Dedifferentiated amniotic fluid mesenchymal stem cell (primary cell): Measurements from ENCODE around the gene ANKUB1.
"Not testable (repeated sequence)": the region's sequence is repeated elsewhere in the genome, so short reads cannot be mapped to it uniquely, and the experiment has no call there.

Experiments
- DNase-seq: peaks from one replicate; pipeline ENCODE4 v3.0.0-alpha.2; 2016; ENCODE audit errors: extremely low spot score

Gene ANKUB1, protein sequence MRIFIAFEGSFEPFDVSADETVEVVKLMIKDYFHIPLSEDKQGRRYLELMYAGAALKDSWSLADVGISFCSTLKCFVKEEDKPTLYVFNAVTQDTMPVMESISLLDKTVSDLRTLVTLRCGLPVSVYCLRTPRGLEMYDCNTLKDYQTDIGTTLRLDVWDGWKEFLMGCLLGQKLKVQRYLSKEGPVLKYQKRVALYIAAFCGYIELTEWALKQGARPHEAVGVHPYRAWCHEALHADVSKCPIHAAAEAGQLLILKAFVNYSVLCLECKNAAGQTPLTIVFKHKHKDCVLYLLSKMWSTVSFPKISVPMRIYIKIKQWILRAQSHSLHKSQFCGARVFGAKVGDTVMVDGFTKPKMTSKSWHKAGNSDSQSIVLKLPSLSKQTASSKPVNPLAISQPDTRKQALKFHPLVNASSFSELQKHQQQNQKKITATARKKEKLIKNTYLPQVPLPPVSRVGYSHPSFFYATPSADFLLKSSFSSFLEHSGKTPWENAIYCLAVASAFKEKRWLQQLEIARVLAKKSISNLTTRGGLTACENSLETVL

GRCh38 chr3:149792452-149793270, at the start of gene ANKUB1:
Gene ANKUB1, minus strand, starts transcription at chr3:149792554. Its CDS starts 188 bp downstream, at chr3:149792366.
- no peak for DNase-seq

DNA sequence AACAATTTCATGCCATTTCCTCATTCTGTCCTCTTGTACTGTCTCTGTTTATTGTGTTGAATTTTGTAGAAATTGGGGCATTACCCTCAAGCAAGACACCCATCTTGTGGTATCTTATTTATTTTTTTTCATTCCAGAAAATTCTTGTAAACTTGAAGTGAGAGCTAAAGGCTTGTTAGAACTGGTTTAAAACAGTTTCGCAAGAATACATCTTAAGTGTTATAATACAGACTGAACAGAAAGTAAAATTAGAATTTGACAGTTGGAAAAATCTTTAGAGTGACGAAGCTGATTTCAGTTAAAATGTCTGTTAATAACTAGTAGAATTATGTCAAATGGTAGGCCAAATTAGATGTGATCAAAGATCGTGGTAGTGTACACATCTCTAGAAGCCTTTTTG, 47.5 kb upstream of the ANKUB1 start:
- DNase-seq: no peak

GRCh38 chr3:149839469-149839868, 47.1 kb upstream of the ANKUB1 start:
- DNase-seq: not testable (repeated sequence)

DNA sequence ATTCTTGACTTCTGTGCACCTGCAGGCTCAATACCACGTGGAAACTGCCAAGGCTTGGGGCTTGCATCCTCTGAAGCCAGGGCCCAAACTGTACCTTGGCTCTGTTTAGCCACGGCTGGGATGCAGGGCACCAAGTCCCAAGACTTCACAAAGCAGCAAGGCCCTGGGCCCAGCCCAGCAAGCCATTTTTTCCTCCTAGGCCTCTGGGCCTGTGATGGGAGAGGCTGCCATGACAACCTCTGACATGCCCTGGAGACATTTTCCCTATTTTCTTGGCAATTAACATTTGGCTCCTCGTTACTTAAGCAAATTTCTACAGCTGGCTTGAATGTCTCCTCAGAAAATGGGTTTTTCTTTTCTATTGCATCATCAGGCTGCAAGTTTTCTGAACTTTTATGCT, 46.1 kb upstream of the ANKUB1 start:
- not testable (repeated sequence) for DNase-seq

- DNase-seq: no peak
These were observed 40.9 kb upstream of the ANKUB1 start for GRCh38 chr3:149833241-149833640.

GRCh38 chr3:149832086-149832485, 39.7 kb upstream of the ANKUB1 start:
- DNase-seq: no peak

DNA sequence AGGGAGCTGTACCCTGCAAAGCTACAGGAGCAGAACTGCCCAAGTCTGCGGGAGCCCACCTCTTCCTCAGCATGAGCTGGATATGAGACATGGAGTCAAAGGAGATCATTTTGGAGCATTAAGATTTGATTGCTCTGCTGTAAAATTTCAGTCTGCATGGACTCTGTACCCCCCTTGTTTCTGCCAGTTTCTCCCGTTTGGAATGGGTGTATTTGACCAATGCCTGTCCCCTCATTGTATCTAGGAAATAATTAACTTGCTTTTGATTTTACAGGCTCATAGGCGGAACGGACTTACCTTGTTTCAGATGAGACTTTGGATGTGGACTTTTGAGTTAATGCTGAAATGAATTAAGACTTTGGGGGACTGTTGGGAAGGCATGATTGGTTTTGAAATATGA, 39.0 kb upstream of the ANKUB1 start:
- no peak for DNase-seq

DNA sequence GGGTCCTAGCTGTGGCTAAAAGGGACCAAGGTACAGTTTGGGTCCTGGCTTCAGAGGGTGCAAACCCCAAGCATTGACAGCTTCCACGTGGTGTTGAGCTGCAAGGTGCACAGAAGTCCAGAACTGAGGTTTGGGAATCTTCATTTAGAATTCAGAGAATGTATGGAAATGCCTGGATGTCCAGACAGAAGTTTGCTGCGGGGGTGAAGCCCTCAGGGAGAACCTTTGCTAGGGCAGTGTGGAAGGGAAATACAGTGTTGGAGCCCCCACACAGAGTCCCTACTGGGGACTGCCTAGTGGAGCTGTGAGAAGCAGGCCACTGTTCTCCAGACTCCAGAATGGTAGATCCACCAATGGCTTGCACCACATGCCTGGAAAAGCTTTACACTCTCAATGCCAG, 38.5 kb upstream of the ANKUB1 start:
- DNase-seq: no peak

DNA sequence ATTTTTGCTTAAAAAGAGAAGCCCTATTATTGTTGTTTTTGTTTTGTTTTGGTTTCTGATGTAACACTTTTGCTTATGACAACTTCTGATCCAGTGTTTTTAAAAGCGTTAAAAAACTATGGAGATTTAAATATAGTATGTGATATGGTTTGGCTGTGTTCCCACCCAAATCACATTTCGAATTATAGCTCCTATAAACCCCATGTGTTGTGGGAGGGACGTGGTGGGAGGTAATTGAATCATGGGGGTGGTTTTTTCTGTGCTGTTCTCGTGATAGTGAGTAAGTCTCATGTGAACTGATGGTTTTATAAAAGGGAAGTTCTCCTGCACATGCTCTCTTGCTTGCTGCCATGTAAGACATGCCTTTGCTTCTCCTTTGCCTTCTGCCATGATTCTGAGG, 37.3 kb upstream of the ANKUB1 start:
- not testable (repeated sequence) for DNase-seq

GRCh38 chr3:149828390-149828789, 36.0 kb upstream of the ANKUB1 start:
- no peak for DNase-seq

DNA sequence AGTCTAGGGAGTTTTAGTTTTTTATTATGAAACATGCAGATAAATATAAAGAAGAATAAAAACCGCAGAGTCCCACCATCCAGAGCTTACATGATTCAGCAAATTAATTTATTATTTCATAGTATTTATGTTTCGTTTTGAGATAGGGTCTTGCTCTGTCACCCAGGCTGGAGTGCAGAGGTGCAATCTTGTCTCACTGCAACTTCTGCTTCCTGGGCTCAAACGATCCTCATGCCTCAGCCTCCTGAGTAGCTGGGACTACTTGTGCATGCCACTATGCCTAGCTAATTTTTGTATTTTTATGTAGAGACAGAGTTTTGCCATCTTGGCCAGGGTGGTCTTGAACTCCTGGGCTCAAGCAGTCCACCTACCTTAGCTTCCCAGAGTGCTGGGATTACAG, 34.3 kb upstream of the ANKUB1 start:
- no peak for DNase-seq

DNA sequence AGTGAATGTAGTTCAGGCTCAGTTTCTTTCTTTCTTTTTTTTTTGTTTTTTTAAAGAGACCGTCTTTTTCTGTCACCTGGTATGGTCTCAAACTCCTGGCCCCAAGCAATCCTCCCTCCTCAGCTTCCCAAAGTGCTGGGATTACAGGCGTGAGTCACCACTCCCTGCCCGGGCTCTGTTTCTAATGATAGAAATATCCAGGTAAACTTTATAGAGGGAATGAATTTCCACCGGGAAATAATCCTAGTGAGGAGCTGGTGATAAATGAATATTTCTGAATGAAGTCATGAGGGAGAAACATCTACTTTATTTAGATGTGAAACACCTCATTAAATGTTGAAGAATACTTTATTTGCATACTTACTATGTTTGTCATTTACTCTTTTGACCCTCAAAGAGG, 27.8 kb upstream of the ANKUB1 start:
- DNase-seq: no peak

- DNase-seq: no peak
These were observed 27.1 kb upstream of the ANKUB1 start for GRCh38 chr3:149819432-149819831.

- DNase-seq: no peak
These were observed 24.6 kb upstream of the ANKUB1 start for GRCh38 chr3:149816986-149817385.

DNA sequence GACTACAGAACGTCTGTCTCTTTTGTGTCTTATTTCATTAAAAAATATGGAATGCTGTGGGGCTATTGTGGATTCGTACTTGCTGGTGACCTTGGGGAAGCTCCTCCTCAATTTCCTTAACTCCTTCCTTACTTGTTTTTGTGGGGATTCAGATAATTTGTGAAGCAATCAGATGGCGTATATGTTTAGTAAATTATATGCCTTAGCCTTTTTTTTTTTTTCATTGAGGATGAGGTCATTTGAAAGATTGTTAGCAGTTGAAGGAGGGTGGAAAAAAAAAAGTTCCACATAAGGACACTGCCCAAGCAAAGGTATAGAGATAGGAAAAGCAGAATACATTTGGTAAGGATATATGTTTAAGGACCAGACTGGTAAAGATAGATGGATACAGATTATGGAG, 24.0 kb upstream of the ANKUB1 start:
- no peak for DNase-seq

- no peak for DNase-seq
These were observed 23.4 kb upstream of the ANKUB1 start for GRCh38 chr3:149815728-149816127.

GRCh38 chr3:149815321-149815720, 23.0 kb upstream of the ANKUB1 start:
- DNase-seq: no peak

GRCh38 chr3:149813367-149814281, 21.3 kb upstream of the ANKUB1 start:
- peak; percentile 58 for DNase-seq

DNA sequence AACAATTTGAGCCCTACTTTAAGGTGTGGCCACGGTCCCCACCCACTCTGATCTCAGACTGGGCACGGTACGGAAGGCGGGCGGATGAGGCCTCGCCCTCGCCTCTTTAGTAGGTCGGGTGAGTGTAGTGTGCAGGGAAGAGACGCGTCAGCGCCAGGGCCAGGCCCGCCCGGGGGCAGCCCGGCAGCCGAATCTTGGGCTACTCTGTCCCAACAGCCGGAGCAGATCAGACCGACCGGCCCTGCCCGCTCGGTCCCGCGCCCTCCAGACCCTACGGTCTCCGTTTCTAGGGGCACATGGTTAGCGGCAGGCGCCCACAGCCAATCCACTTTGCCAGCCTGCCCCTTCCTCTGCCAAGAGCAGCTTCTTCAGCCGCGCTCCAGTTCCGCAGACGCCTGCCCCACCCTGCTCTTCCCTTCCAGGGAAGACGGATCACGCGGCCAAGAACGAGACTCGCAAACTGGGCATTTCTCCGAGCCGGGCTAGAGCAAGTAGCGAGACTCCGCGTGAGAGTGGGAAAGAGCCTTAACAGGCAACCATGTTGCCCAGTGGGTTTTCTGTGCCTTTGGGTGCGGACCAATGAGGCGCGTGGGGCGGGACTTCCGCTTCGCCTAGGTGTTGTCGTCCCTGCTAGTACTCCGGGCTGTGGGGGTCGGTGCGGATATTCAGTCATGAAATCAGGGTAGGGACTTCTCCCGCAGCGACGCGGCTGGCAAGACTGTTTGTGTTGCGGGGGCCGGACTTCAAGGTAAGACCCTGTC, 20.4 kb upstream of the ANKUB1 start, which contains the start of gene RNF13:
Gene RNF13, plus strand, starts transcription at position 610 of the 761 bp plus-strand sequence. CDS start 32,812 bp downstream, outside the sequence.
- DNase-seq: peak; percentile 99

DNA sequence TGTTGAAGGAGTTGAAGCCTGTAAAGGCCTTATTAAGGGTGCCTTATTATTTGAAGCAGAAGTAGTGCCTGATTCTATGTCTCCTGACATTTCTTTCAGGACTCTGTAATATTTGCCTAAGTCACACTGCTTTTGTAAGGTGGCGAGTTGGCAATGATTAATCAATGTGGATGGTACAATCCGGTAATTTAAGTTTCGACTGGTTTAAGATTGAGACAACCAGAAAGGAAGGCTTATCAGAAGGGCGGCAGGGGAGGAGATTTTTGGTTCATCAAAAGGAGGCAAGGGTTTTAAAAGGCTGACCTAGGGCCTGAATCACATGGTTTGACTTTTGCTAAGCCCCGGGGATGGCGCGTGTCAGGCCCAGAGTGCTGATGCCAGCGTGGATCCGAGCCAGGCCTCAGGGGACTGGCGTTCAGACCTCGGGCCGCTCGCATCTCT, 19.8 kb upstream of the ANKUB1 start:
- DNase-seq: no peak

- DNase-seq: no peak
These were observed 18.5 kb upstream of the ANKUB1 start for GRCh38 chr3:149810846-149811245.
